IMR-90 (cell line): ENCODE results near the gene ADGRF1. TPM values are rescaled to one million over a fixed set of nuclear protein-coding genes. Genes with fewer than 3 reads are reported as not detected.

Source experiments
- ATAC-seq: fragments of 200-7000 bp; cut with Tn5 transposase; 2 replicates; pipeline ENCODE4 v1.9.1; 2020; ENCODE audit warnings: low read depth, mild to moderate bottlenecking, moderate library complexity
- BruUV-seq: library from RNA; stranded (reverse); fragments of 400-500 nt; replicated peaks from 2 replicates; lab custom pipeline; 2021; lab: Mats Ljungman, UMichigan
- CTCF ChIA-PET: fragments of 300-600 bp; formaldehyde crosslinking; extraction: SDS; loops from one replicate; lab custom pipeline; 2021; ENCODE audit warnings: antibody characterized with exemption; lab: Yijun Ruan, JAX
- POLR2A ChIA-PET: fragments of 300-600 bp; sonication (Branson Sonifier 250); formaldehyde crosslinking; loops from one replicate; lab custom pipeline; 2022; ENCODE audit warnings: antibody characterized with exemption; ENCODE audit not compliant: unreplicated experiment; lab: Charles Lee
- DNase-seq: peaks from one replicate; pipeline ENCODE4 v3.0.0; 2013
- H2AFZ ChIP-seq: replicated peaks from 2 replicates; pipeline ENCODE3; 2013; ENCODE audit warnings: low read length, mild to moderate bottlenecking; ENCODE audit not compliant: poor library complexity
- H2AK5ac ChIP-seq: 2 replicates; pipeline ENCODE4 v1.6.1; 2013; ENCODE audit warnings: low read depth, low read length, inconsistent platforms
- H2AK9ac ChIP-seq: replicated peaks from 2 replicates; pipeline ENCODE3; 2013; ENCODE audit warnings: mild to moderate bottlenecking, low read depth, low read length, moderate library complexity; ENCODE audit not compliant: poor library complexity
- H2BK120ac ChIP-seq: 2 replicates; pipeline ENCODE4 v1.6.1; 2013; ENCODE audit warnings: low read depth, low read length, inconsistent platforms
- H2BK15ac ChIP-seq: 3 replicates; pipeline ENCODE4 v1.6.1; 2013; ENCODE audit warnings: low read depth, low read length, inconsistent platforms
- H2BK20ac ChIP-seq: 2 replicates; pipeline ENCODE4 v1.6.1; 2013; ENCODE audit warnings: low read depth, mild to moderate bottlenecking, inconsistent platforms, low read length, moderate library complexity
- H2BK5ac ChIP-seq: 2 replicates; pipeline ENCODE4 v1.6.1; 2013; ENCODE audit warnings: mild to moderate bottlenecking, low read depth, low read length, inconsistent platforms; ENCODE audit not compliant: poor library complexity, severe bottlenecking
- H3K14ac ChIP-seq: replicated peaks from 2 replicates; pipeline ENCODE4 v1.6.1; 2013; ENCODE audit warnings: low read depth, low read length, inconsistent platforms
- H3K18ac ChIP-seq: 2 replicates; pipeline ENCODE4 v1.6.1; 2013; ENCODE audit warnings: low read depth, low read length, control low read depth
- H3K23ac ChIP-seq: 2 replicates; pipeline ENCODE4 v1.6.1; 2013; ENCODE audit warnings: low read depth, low read length, inconsistent platforms
- H3K27ac ChIP-seq: 2 replicates; pipeline ENCODE4 v1.5.1; 2013; ENCODE audit warnings: mild to moderate bottlenecking, control low read depth, low read length; ENCODE audit not compliant: insufficient read depth
- H3K27me3 ChIP-seq: 2 replicates; pipeline ENCODE4 v1.6.1; 2013; ENCODE audit warnings: low read length; ENCODE audit not compliant: control insufficient read depth, insufficient read depth
- H3K36me3 ChIP-seq: 2 replicates; pipeline ENCODE4 v1.6.1; 2013; ENCODE audit warnings: low read length, mixed read lengths; ENCODE audit not compliant: control insufficient read depth, insufficient read depth
- H3K4ac ChIP-seq: 2 replicates; pipeline ENCODE4 v1.6.1; 2013; ENCODE audit warnings: low read depth, low read length, inconsistent platforms
- H3K4me1 ChIP-seq: 2 replicates; pipeline ENCODE4 v1.6.1; 2013; ENCODE audit warnings: low read length, mixed read lengths; ENCODE audit not compliant: control insufficient read depth, insufficient read depth
- H3K4me2 ChIP-seq: 2 replicates; pipeline ENCODE4 v1.6.1; 2013; ENCODE audit warnings: low read depth, mild to moderate bottlenecking, control low read depth, low read length, moderate library complexity
- H3K4me3 ChIP-seq: 2 replicates; pipeline ENCODE4 v1.5.1; 2013; ENCODE audit warnings: low read depth, mild to moderate bottlenecking, control low read depth, low read length, moderate library complexity; ENCODE audit not compliant: insufficient read depth
- H3K56ac ChIP-seq: 2 replicates; pipeline ENCODE4 v1.6.1; 2013; ENCODE audit warnings: low read length, inconsistent platforms; ENCODE audit not compliant: insufficient read depth; ENCODE audit errors: extremely low read depth
- H3K79me1 ChIP-seq, 2 experiments: 2 replicates each; pipeline ENCODE4 v1.6.1; 2013; ENCODE audit warnings: low read length in 2 of 2, inconsistent platforms in 1 of 2, low read depth in 1 of 2
- H3K9ac ChIP-seq: 2 replicates; pipeline ENCODE4 v1.6.1; 2013; ENCODE audit warnings: low read depth, low read length, control low read depth
- H3K9me1 ChIP-seq: 2 replicates; pipeline ENCODE4 v1.6.1; 2013; ENCODE audit warnings: low read length, inconsistent platforms; ENCODE audit not compliant: insufficient read depth
- H3K9me3 ChIP-seq: 2 replicates; pipeline ENCODE4 v1.6.1; 2013; ENCODE audit warnings: low read length; ENCODE audit not compliant: control insufficient read depth, insufficient read depth
- H4K20me1 ChIP-seq: 2 replicates; pipeline ENCODE4 v1.6.1; 2013; ENCODE audit warnings: low read length, inconsistent platforms; ENCODE audit not compliant: insufficient read depth
- H4K5ac ChIP-seq: 2 replicates; pipeline ENCODE4 v1.6.1; 2013; ENCODE audit warnings: mild to moderate bottlenecking, low read depth, low read length, control low read depth
- H4K8ac ChIP-seq, 2 experiments: 2 replicates each; pipeline ENCODE4 v1.6.1; 2013; ENCODE audit warnings: low read depth in 2 of 2, low read length in 2 of 2, control low read depth in 1 of 2, inconsistent platforms in 1 of 2
- H4K91ac ChIP-seq: 2 replicates; pipeline ENCODE4 v1.6.1; 2013; ENCODE audit warnings: low read depth, low read length, inconsistent platforms; ENCODE audit not compliant: insufficient read depth
- MXI1 ChIP-seq: IDR thresholded peaks from 2 replicates; pipeline ENCODE4 v1.6.1; 2012; ENCODE audit warnings: low read depth, mild to moderate bottlenecking, low read length, moderate library complexity, borderline replicate concordance
- RAD21 ChIP-seq: IDR thresholded peaks from 2 replicates; pipeline ENCODE4 v1.6.1; 2012; ENCODE audit warnings: low read length, improper control_type of control experiment
- RCOR1 ChIP-seq: IDR thresholded peaks from 2 replicates; pipeline ENCODE4 v1.6.1; 2012; ENCODE audit warnings: mild to moderate bottlenecking, low read length, improper control_type of control experiment; ENCODE audit not compliant: insufficient replicate concordance
- RFX5 ChIP-seq: IDR thresholded peaks from 2 replicates; pipeline ENCODE4 v1.8.0; 2012; ENCODE audit warnings: low read depth, mild to moderate bottlenecking, low read length, moderate library complexity
- WGBS, 2 experiments: methylation state at CpG; one replicate each; pipeline versions ENCODE4 v1.1.5 to v1.1.7; 2013; ENCODE audit warnings: missing lambda C conversion rate in 2 of 2; ENCODE audit not compliant: insufficient read length in 1 of 2; ENCODE audit errors: extremely low coverage in 2 of 2; 5-methylcytosine and 5-hydroxymethylcytosine counted together
- dilution Hi-C: fragments of 300-500 bp; cut with HindIII; formaldehyde crosslinking; loops from one replicate; pipeline ENCODE4 v1.14.3; 2018; ENCODE audit warnings: low sequenced_read_pairs; ENCODE audit not compliant: unreplicated experiment
- in situ Hi-C: fragments of 300-500 bp; cut with MboI; formaldehyde crosslinking; loops from 3 replicates; pipeline ENCODE4 v1.14.3; 2019; ENCODE audit warnings: low sequenced_read_pairs, inconsistent platforms, mixed read lengths
- intact Hi-C: fragments of 100-400 bp; cut with micrococcal nuclease; formaldehyde crosslinking; loops from 2 replicates; pipeline ENCODE4 v1.10.0; 2022
- polyA plus RNA-seq, 3 experiments: library from polyadenylated mRNA; depleted of rRNA; stranded (reverse); fragments of >200 nt; gene quantifications; 2 replicates each; pipeline ENCODE4 v1.2.3, GENCODE V29; 2012; ENCODE audit warnings: low replicate concordance in 1 of 3
- total RNA-seq: library from RNA; depleted of rRNA; stranded (reverse); fragments of >200 nt; gene quantifications from 2 replicates; pipeline ENCODE4 v1.2.3, GENCODE V29; 2012

The ADGRF1 gene
- total and polyA plus RNA-seq, 2 of the 4 experiments (the other 2 are of a cell fraction): not detected

DNA sequence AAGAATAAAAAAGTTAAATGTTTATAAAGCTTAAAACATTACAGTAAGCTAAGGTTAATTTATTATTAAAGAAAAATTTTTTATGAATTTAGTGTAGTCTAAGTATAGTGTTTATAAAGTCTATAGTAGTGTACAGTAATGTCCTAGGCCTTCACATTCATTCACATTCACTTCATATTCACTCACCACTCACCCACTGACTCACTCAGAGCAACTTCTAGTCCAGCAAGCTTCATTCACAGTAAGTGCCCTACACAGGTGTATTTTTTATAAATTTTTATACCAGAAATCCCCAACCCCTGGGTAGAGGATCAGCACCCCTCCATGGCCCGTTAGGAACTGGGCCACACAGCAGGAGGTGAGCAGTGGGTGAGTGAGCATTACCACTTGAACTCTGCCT lies 24.3 kb upstream of the ADGRF1 start:
- ATAC-seq (no peak), DNase-seq (no peak)
- no peak overlapping the region for H2BK20ac ChIP-seq
- no peak overlapping the region for H4K5ac ChIP-seq
- dilution Hi-C loops (no loop called here), intact Hi-C loops (no loop called here), in situ Hi-C loops (no loop called here)
- no peaks in the 10 kb centered on the region for H3K79me1 ChIP-seq
- H2AK5ac ChIP-seq: no peak overlapping the region
- H3K4me3 ChIP-seq: no peak overlapping the region
- no TSS peak for BruUV-seq
- no peak overlapping the region for H3K9ac ChIP-seq
- H4K8ac ChIP-seq: no peak overlapping the region
- H2AK9ac ChIP-seq: no peak overlapping the region
- no peak overlapping the region for H2BK15ac ChIP-seq
- H3K56ac ChIP-seq: no peak overlapping the region
- H3K9me3 ChIP-seq: no peaks in the 10 kb centered on the region
- no peak overlapping the region for H2BK120ac ChIP-seq
- H3K4me2 ChIP-seq: no peak overlapping the region
- ChIA-PET CTCF (interaction anchor here (0.7 to 0.9 kb wide), 2 partner anchors 19 to 218 kb away, joined by 3 to 5 read pairs; no protein-coding TSS in a partner anchor), POLR2A (no interaction called here)
- no peaks in the 10 kb centered on the region for H3K27me3 ChIP-seq
- no peak overlapping the region for H3K18ac ChIP-seq
- H2AFZ ChIP-seq: no peak overlapping the region
- WGBS, 2 experiments: no CpG with 5 or more reads among the region's 1 CpG
- H2BK5ac ChIP-seq: no peak overlapping the region
- H3K27ac ChIP-seq: no peak overlapping the region
- no peak overlapping the region for H4K91ac ChIP-seq
- no peak overlapping the region for H3K14ac ChIP-seq
- no peak for TF ChIP-seq RAD21
- no peak for TF ChIP-seq RFX5
- no peak for TF ChIP-seq MXI1
- no peak for TF ChIP-seq RCOR1
- no peaks in the 10 kb centered on the region for H3K9me1 ChIP-seq
- H4K20me1 ChIP-seq: no peaks in the 10 kb centered on the region
- no peaks in the 10 kb centered on the region for H3K4me1 ChIP-seq
- no peak overlapping the region for H3K4ac ChIP-seq
- H3K36me3 ChIP-seq: no peaks in the 10 kb centered on the region
- no peak overlapping the region for H3K23ac ChIP-seq
